Measurements from ENCODE around the gene ZFHX2.

DNA sequence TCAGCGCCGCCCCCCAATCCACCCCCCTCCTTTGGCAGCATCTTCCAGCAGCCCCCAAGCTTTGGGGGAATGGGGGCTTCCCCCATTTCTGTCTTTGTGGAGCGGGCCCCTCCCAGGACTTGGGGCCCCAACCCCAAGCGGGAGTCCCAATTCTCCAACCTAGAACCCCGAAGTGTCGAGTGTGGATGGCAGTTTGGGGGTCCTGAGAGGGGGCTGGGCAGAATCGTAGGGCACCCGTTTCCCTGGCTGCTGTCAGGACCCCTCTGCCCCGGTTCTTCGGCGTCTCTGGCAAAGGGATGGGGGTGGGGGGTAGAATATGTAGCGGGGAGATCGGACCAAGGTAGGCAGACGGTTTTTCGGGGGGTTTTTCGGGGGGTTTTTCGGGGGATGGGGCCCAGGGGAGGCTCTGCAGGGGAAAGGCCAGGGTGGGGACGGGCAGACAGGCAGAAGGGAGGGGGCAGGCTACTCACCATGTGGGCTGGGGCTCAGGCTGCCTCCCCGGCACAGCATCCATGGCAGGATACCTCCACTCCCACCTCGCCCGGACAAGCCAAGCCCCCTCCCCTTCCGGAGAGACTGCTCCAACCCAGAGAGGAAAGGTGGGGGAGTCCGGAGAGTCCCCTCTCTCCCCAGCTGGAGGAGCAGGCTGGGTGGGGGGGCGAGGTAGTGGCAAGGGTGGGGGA lies 26.3 kb upstream of the ZFHX2 start:
- TF ChIP-seq EZH2 (IDR thresholded peaks at IDR 0.05; ENCODE audit: borderline replicate concordance, insufficient read depth, low read length, poor library complexity, severe bottlenecking) (no peak), POLR2AphosphoS5 (IDR thresholded peaks at IDR 0.05) (peak; percentile 64), SMC3 (conservative IDR thresholded peaks at IDR 0.05; ENCODE audit: poor library complexity) (no peak), TAF1 (IDR thresholded peaks at IDR 0.05; ENCODE audit: low read depth) (no peak), RAD21 (conservative IDR thresholded peaks at IDR 0.05) (no peak), EP300 (conservative IDR thresholded peaks at IDR 0.05; ENCODE audit: poor library complexity, severe bottlenecking) (no peak)
- TF ChIP-seq, protein P1, sequence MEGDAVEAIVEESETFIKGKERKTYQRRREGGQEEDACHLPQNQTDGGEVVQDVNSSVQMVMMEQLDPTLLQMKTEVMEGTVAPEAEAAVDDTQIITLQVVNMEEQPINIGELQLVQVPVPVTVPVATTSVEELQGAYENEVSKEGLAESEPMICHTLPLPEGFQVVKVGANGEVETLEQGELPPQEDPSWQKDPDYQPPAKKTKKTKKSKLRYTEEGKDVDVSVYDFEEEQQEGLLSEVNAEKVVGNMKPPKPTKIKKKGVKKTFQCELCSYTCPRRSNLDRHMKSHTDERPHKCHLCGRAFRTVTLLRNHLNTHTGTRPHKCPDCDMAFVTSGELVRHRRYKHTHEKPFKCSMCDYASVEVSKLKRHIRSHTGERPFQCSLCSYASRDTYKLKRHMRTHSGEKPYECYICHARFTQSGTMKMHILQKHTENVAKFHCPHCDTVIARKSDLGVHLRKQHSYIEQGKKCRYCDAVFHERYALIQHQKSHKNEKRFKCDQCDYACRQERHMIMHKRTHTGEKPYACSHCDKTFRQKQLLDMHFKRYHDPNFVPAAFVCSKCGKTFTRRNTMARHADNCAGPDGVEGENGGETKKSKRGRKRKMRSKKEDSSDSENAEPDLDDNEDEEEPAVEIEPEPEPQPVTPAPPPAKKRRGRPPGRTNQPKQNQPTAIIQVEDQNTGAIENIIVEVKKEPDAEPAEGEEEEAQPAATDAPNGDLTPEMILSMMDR (IDR thresholded peaks at IDR 0.05; ENCODE audit: poor library complexity, severe bottlenecking), result no peak
- TF ChIP-seq, protein P2, sequence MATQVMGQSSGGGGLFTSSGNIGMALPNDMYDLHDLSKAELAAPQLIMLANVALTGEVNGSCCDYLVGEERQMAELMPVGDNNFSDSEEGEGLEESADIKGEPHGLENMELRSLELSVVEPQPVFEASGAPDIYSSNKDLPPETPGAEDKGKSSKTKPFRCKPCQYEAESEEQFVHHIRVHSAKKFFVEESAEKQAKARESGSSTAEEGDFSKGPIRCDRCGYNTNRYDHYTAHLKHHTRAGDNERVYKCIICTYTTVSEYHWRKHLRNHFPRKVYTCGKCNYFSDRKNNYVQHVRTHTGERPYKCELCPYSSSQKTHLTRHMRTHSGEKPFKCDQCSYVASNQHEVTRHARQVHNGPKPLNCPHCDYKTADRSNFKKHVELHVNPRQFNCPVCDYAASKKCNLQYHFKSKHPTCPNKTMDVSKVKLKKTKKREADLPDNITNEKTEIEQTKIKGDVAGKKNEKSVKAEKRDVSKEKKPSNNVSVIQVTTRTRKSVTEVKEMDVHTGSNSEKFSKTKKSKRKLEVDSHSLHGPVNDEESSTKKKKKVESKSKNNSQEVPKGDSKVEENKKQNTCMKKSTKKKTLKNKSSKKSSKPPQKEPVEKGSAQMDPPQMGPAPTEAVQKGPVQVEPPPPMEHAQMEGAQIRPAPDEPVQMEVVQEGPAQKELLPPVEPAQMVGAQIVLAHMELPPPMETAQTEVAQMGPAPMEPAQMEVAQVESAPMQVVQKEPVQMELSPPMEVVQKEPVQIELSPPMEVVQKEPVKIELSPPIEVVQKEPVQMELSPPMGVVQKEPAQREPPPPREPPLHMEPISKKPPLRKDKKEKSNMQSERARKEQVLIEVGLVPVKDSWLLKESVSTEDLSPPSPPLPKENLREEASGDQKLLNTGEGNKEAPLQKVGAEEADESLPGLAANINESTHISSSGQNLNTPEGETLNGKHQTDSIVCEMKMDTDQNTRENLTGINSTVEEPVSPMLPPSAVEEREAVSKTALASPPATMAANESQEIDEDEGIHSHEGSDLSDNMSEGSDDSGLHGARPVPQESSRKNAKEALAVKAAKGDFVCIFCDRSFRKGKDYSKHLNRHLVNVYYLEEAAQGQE (IDR thresholded peaks at IDR 0.05; ENCODE audit: borderline replicate concordance), result no peak
